ENCODE measurements around the gene SLC25A11. TPM values are rescaled to one million over a fixed set of nuclear protein-coding genes. Genes with fewer than 3 reads are reported as not detected.

SLC25A11 gene
- total RNA-seq, 1 experiment from 2014 or later: 75.1 TPM

- no peak overlapping the region for H3K4me2 ChIP-seq (ENCODE audit: low read length)
- H3K36me3 ChIP-seq (ENCODE audit: control insufficient read depth in 1 of 2, insufficient read depth in 2 of 2, low read length in 2 of 2): peaks cover 4 to 13% of the 10 kb centered on the region in 2 experiments; a peak in 2 of 4 replicates
- BruUV-seq (replicated peaks): no TSS peak
- no peaks in the 10 kb centered on the region for H3K27me3 ChIP-seq (ENCODE audit: insufficient read depth, low read length)
- TF ChIP-seq CTCF (IDR thresholded peaks at IDR 0.05 in 2 of 3, conservative IDR thresholded peaks at IDR 0.05 in 1 of 3; ENCODE audit: borderline replicate concordance in 1 of 3, insufficient read depth in 1 of 3, low read depth in 2 of 3, low read length in 2 of 3) (no peak), SRF (IDR thresholded peaks at IDR 0.05; ENCODE audit: low read depth) (no peak), POLR2AphosphoS5 (IDR thresholded peaks at IDR 0.05; ENCODE audit: low read depth, low read length) (peak; percentile 27), ZFX (IDR thresholded peaks at IDR 0.05) (no peak)
- intact Hi-C loops (cut with micrococcal nuclease): no loop called here
- no peak overlapping the region for H2AFZ ChIP-seq (ENCODE audit: low read depth, low read length, poor library complexity, severe bottlenecking)
- H4K20me1 ChIP-seq (ENCODE audit: insufficient read depth): no peaks in the 10 kb centered on the region
- peaks cover 5% of the 10 kb centered on the region; the same call in 1 of the 2 replicates for H3K79me2 ChIP-seq (ENCODE audit: insufficient read depth, low read length)
- RAD21 ChIA-PET (ENCODE audit: low non-redundant PET in 1 of 2, low total read pairs in 2 of 2, uncharacterized antibody in 2 of 2, unreplicated experiment in 2 of 2): no interaction called here
- DNase-seq (ENCODE audit: low read depth, low spot score) (no peak), ATAC-seq (no peak)
- POLR2A ChIA-PET: no interaction called here
- no peak overlapping the region for H3K9ac ChIP-seq (ENCODE audit: low read length)
- H3K4me1 ChIP-seq (ENCODE audit: control insufficient read depth in 1 of 2, insufficient read depth in 2 of 2, low read length in 2 of 2): peaks cover 14 to 20% of the 10 kb centered on the region in 2 experiments
- CTCF ChIA-PET: no interaction called here
- H3K9me2 ChIP-seq (ENCODE audit: insufficient read depth): no peaks in the 10 kb centered on the region
- H3K4me3 ChIP-seq (replicated peaks in 1 of 2; ENCODE audit: low read depth in 1 of 2, low read length in 2 of 2): no peak overlapping the region
- H3K27ac ChIP-seq (ENCODE audit: low read depth, low read length): no peak overlapping the region
- no peaks in the 10 kb centered on the region for H3K9me3 ChIP-seq (ENCODE audit: control insufficient read depth in 1 of 2, insufficient read depth in 1 of 2, low read depth in 1 of 2, low read length in 2 of 2)
These were observed 32.5 kb upstream of the SLC25A11 start for GRCh38 chr17:4972322-4972721.

- Histone ChIP-seq H3K4me3 (replicated peaks in 1 of 2; ENCODE audit: low read depth in 1 of 2, low read length in 2 of 2) (no peak overlapping the region), H3K4me2 (ENCODE audit: low read length) (no peak overlapping the region), H3K9ac (ENCODE audit: low read length) (no peak overlapping the region), H4K20me1 (ENCODE audit: insufficient read depth) (no peaks in the 10 kb centered on the region), H3K27ac (ENCODE audit: low read depth, low read length) (no peak overlapping the region), H2AFZ (ENCODE audit: low read depth, low read length, poor library complexity, severe bottlenecking) (no peak overlapping the region), H3K36me3 (ENCODE audit: control insufficient read depth in 1 of 2, insufficient read depth in 2 of 2, low read length in 2 of 2) (peaks cover 4 to 13% of the 10 kb centered on the region in 2 experiments; a peak in 2 of 4 replicates), H3K27me3 (ENCODE audit: insufficient read depth, low read length) (no peaks in the 10 kb centered on the region), H3K79me2 (ENCODE audit: insufficient read depth, low read length) (peaks cover 5% of the 10 kb centered on the region; the same call in 1 of the 2 replicates), H3K9me3 (ENCODE audit: control insufficient read depth in 1 of 2, insufficient read depth in 1 of 2, low read depth in 1 of 2, low read length in 2 of 2) (no peaks in the 10 kb centered on the region), H3K4me1 (ENCODE audit: control insufficient read depth in 1 of 2, insufficient read depth in 2 of 2, low read length in 2 of 2) (peaks cover 14 to 22% of the 10 kb centered on the region in 2 experiments), H3K9me2 (ENCODE audit: insufficient read depth) (no peaks in the 10 kb centered on the region)
- ATAC-seq: no peak
- DNase-seq (ENCODE audit: low read depth, low spot score): no peak
- RAD21 ChIA-PET (ENCODE audit: low non-redundant PET in 1 of 2, low total read pairs in 2 of 2, uncharacterized antibody in 2 of 2, unreplicated experiment in 2 of 2): no interaction called here
- POLR2A ChIA-PET: no interaction called here
- CTCF ChIA-PET: no interaction called here
- intact Hi-C loops (cut with micrococcal nuclease): no loop called here
- no TSS peak for BruUV-seq (replicated peaks)
- TF ChIP-seq EZH2 (IDR thresholded peaks at IDR 0.05) (no peak), SIN3A (IDR thresholded peaks at IDR 0.05; ENCODE audit: low read depth) (no peak), CTCF (IDR thresholded peaks at IDR 0.05 in 2 of 3, conservative IDR thresholded peaks at IDR 0.05 in 1 of 3; ENCODE audit: borderline replicate concordance in 1 of 3, insufficient read depth in 1 of 3, low read depth in 2 of 3, low read length in 2 of 3) (no peak), EZH2phosphoT487 (IDR thresholded peaks at IDR 0.05; ENCODE audit: borderline replicate concordance) (no peak), REST (IDR thresholded peaks at IDR 0.05; ENCODE audit: low read depth) (no peak), SP1 (IDR thresholded peaks at IDR 0.05; ENCODE audit: low read depth) (no peak), ZFX (IDR thresholded peaks at IDR 0.05) (no peak), ELF1 (IDR thresholded peaks at IDR 0.05; ENCODE audit: borderline replicate concordance, low read depth) (no peak), CEBPB (IDR thresholded peaks at IDR 0.05; ENCODE audit: low read depth) (no peak), ZNF274 (IDR thresholded peaks at IDR 0.05; ENCODE audit: low read depth, low read length) (no peak)
These were observed 32.0 kb upstream of the SLC25A11 start for GRCh38 chr17:4971826-4972225.
